Mucosa of rectum (tissue), 2 donors: ENCODE data around the gene SIM1.

Experiments used
- H3K27ac ChIP-seq, 2 donors: one replicate each; pipeline ENCODE4 v1.7.0; 2013; ENCODE audit warnings: inconsistent platforms in 2 of 2, low read depth in 2 of 2, low read length in 2 of 2
- H3K27me3 ChIP-seq, 2 donors: one replicate each; pipeline ENCODE4 v1.7.0; 2013; ENCODE audit warnings: low read length in 2 of 2; ENCODE audit not compliant: control insufficient read depth in 2 of 2, insufficient read depth in 2 of 2
- H3K36me3 ChIP-seq, 2 donors: one replicate each; pipeline ENCODE4 v1.7.0; 2013; ENCODE audit warnings: low read length in 2 of 2; ENCODE audit not compliant: control insufficient read depth in 2 of 2, insufficient read depth in 2 of 2
- H3K4me1 ChIP-seq, 2 donors: one replicate each; pipeline ENCODE4 v1.7.0; 2013; ENCODE audit warnings: low read length in 2 of 2, mild to moderate bottlenecking in 1 of 2; ENCODE audit not compliant: control insufficient read depth in 2 of 2, insufficient read depth in 2 of 2
- H3K4me3 ChIP-seq, 2 donors: one replicate each; pipeline ENCODE4 v1.7.0; 2013; ENCODE audit warnings: low read length in 2 of 2
- H3K9ac ChIP-seq, 2 donors: one replicate each; pipeline ENCODE4 v1.7.0; 2013; ENCODE audit warnings: low read length in 2 of 2, low read depth in 1 of 2, mild to moderate bottlenecking in 1 of 2
- H3K9me3 ChIP-seq, 2 donors: one replicate each; pipeline ENCODE4 v1.7.0; 2013; ENCODE audit warnings: low read length in 2 of 2; ENCODE audit not compliant: control insufficient read depth in 2 of 2
- donor health status: healthy.
- donor health status: Normal muscosa, but diverticular disease.

Gene SIM1

DNA sequence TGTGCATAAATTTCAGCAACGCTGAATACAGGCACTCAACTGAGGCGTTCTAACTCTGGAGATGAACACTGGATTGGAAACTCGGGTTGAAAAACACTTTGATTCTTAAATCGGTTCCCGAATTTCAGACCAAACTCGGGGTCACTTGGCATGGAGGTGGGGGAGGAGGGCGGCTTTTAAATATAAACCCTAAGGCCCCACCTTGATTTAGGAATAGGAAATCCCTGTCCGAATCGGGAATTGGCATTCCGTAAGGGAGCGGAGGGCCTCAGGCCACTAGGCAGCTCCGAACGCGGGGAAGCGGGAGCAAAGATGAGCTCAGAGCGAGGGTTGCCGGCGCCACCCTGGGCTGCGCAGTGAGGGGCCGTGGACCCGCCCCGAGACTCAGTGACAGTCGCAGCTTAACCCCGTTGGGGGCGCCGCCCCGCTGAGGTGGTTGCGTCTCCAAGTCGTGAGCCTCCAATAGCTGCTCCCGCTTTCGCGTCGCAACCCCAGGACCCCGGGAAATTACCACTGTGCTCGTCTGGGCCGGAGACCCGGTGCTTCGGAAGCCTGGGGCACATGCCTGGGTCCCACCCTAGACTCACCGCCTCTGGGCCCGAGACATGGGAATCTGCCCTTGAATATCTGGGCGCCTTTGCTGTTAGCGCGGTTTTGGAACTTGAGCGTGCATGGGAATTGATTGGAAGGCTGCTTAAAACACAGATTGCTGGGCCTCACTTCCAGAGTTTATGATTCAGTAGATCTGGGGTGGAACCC lies 4.6 kb upstream of the SIM1 start:
- peaks cover 0 to 4% of the 10 kb centered on the region in 2 donors for H3K4me1 ChIP-seq
- H3K27ac ChIP-seq = no peak overlapping the region
- no peaks in the 10 kb centered on the region for H3K9me3 ChIP-seq
- H3K27me3 ChIP-seq = peaks cover 64 to 67% of the 10 kb centered on the region in 2 donors
- no peak overlapping the region for H3K9ac ChIP-seq
- no peak overlapping the region for H3K4me3 ChIP-seq
- no peaks in the 10 kb centered on the region for H3K36me3 ChIP-seq

DNA sequence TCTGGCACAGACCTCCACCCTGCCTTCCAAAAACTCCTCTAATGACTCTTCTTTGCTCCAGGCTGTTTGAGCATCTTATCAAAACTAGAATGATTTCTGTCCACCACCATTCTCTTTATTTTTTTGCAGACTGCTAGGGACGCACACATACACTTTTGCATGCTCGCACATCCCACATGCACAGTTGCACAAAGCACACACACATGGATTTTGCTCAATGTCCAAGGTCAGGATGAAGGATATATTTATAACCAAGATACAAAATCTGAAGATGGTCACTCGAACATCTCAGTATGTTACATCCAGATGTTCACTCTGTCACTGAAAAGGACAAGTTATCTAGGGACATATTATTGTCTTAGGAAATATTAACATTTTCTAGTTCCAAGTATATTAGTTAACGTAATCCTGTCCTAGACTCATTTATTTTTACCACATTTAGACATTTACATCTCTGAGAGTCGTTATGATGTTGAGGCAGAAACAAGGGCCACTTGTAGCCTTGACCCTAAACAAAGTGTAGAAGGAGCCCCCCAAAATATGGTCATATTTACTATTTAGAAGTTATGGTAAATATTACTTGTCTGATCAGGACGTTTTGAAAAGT lies 3.4 kb upstream of the SIM1 start:
- Histone ChIP-seq H3K4me1 (peaks cover 0 to 4% of the 10 kb centered on the region in 2 donors), H3K27ac (no peak overlapping the region), H3K36me3 (no peaks in the 10 kb centered on the region), H3K4me3 (no peak overlapping the region), H3K9me3 (no peaks in the 10 kb centered on the region), H3K9ac (no peak overlapping the region), H3K27me3 (peaks cover 75 to 76% of the 10 kb centered on the region in 2 donors)

DNA sequence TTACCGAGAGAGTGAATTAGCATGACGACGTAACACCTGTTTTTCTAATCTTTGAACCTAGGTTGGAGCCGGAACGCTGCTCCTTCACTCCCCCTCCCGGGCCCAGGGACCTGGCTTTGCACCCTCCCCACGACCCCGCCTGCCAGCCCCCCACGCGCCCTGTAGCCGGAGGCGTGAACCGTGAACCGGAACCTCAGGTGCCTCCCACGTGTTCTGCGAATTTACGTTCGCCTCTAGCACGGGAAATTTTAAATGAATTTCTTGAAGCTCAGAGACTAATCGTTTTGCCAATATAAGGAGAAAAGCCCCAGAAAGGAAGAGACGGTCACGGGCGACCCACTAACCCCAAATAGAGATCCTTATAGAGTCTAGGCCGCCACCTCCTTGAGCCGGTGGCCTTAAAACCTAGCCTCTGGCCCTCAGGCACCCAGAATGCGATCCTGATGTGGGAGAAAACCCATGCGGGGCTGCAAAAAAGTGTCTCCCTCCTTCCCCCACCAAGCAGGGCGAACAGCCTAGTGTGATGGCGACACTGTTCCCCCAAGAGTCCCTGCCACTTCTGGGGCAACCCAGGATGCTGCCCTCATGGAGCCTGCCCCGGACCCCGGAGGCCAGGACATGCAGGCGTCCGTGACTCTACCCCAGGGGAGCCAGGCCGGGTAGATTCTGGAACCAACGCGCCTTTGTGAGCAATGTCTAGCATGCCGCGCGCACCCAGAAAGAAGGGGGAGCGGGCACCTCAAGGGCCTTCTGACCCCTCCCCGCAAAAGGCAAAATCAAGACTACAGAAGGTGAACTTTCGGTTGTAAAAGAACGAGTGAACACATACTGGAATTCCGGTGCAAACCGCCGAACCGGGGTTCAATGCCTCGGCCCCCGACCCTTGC lies 2.7 kb upstream of the SIM1 start:
- no peak overlapping the region for H3K4me3 ChIP-seq
- H3K9ac ChIP-seq = no peak overlapping the region
- H3K9me3 ChIP-seq = no peaks in the 10 kb centered on the region
- peaks cover 0 to 4% of the 10 kb centered on the region in 2 donors for H3K4me1 ChIP-seq
- H3K36me3 ChIP-seq = no peaks in the 10 kb centered on the region
- H3K27ac ChIP-seq = no peak overlapping the region
- H3K27me3 ChIP-seq = peaks cover 83 to 84% of the 10 kb centered on the region in 2 donors

DNA sequence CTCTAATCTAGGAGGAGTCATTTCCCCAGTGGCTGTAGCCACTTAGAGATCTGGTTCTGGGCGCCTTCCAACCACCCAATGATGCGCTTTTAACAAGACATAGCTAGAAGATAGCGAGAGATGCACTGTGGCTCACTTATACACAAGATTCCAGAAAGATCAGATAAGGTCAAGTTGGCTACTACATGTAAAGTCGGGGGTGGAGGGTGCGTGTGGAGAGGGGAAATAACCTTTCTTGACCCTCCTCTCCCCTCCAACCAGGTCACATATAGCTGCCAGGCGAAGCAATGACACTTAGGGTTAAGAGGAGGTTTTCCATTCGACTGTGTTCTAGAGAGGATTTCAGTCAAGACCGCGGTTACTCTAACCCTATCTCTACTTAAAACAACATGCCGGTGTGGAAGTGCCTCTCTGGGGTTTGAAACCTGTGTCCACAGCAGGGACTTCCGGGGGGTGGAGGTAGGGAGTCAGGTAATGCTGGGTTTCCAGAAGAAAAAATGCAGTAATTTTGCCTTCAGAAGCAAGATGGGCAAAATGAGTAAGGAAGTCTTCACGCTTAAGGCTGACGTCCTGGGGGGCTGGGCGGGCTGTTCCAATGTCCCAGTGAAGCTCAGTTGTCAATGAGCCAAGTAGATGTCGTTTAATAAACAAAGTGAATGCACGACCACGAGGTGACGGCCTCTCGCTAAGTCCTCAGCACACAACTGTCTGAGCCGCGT lies 1.8 kb upstream of the SIM1 start:
- H3K4me1 ChIP-seq = peaks cover 0 to 4% of the 10 kb centered on the region in 2 donors
- H3K4me3 ChIP-seq = no peak overlapping the region
- H3K36me3 ChIP-seq = no peaks in the 10 kb centered on the region
- H3K9ac ChIP-seq = no peak overlapping the region
- peaks cover 85 to 88% of the 10 kb centered on the region in 2 donors for H3K27me3 ChIP-seq
- no peak overlapping the region for H3K27ac ChIP-seq
- no peaks in the 10 kb centered on the region for H3K9me3 ChIP-seq

DNA sequence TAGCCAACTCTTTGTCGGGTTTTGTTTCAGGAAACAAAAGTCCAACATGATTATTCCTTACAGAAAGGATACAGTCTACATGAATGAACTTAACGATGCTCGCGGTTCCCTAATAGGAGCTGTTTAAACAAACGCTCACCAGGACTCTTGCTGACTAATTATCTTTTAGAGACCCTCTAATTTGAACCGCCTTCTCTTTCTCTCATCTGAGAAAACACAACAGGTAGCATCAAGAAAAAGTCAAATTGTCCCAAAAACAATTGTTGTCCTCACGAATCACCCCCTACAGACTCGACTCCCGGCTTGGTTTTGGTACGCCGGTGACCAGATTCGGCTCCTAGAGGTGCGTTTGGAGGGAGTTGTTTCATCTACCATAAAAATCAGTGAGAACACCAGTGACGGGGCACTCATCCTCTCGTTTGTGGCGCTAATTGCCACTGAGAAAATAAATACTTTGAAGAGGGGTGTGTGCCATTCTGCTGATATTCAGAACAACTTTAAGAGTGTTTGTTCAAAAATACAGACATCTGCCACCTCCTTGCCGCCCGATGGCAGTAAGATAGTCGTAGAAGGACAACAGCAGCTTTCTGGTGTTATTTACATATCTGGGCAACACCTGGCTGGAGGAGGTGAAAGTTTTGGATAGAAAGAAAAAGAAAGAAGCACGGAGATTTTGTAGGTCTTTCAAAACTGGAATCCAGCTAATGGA lies 1.1 kb upstream of the SIM1 start:
- Histone ChIP-seq H3K36me3 (no peaks in the 10 kb centered on the region), H3K9me3 (no peaks in the 10 kb centered on the region), H3K27me3 (peaks cover 86 to 92% of the 10 kb centered on the region in 2 donors), H3K27ac (no peak overlapping the region), H3K4me1 (peaks cover 0 to 4% of the 10 kb centered on the region in 2 donors), H3K4me3 (no peak overlapping the region), H3K9ac (no peak overlapping the region)

DNA sequence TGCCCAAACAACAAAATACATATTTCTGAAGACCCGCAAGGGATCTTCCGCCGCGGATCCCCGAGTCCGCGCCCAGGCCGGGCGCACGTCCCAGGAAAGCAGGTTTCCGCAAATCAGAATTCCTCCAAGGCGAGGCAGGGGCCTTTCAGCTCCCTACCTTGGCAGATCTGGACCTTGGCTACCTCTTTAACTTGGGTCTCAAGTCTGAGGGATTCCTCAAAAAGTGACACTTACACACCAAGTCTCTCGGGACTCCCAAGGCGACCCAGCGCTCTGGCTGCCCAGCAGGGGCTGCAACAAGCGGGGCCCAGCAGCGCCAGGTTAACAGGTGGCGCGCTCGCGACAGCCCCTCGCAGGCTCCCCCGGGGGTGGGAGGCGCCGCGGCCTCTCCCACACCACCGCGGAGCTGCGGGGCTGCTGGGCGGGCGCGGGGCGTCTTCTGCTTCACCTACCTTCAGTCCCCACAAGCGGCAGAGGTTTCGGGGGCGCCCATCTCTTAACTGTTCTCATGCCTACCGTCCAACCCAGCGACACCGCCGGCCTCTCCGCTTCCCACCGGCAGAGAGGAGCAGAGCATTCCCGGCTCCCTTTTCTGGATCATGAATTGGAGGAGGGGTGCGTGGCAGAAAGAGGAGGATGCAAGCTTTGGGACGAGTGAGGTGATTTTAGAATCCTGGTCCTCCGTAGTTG lies 414 bp downstream of the SIM1 start:
- Histone ChIP-seq H3K4me3 (peak overlapping the region in 1 of 2 donors; percentile 51), H3K27me3 (peaks cover 85 to 90% of the 10 kb centered on the region in 2 donors), H3K9me3 (no peaks in the 10 kb centered on the region), H3K4me1 (peaks cover 0 to 4% of the 10 kb centered on the region in 2 donors), H3K36me3 (no peaks in the 10 kb centered on the region), H3K27ac (no peak overlapping the region), H3K9ac (no peak overlapping the region)

DNA sequence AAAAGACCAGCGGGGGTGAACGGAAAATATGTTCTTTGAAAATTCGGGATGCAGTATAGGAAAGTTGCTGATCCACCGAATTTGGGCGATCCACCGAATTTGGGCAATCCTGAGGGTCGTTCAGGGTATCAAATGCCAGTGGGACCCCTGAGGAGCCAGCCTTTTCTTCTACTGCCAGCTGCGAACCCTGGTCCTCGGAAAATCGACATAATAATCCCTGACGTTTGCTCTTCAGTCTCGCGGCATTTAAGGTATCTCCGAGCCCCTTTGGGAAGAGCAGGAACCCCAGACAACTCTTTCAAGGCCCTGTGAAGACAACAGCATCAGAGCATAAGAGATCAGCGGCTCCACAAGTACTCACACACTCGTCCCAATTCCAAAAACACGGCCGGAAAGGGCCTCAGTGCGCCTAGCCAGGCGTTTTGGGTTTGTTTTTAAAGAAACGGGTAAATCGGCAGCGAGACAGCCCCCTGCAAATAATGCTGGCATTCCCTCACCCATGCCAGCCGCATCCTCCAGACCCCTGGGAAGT lies 1.0 kb downstream of the SIM1 start:
- Histone ChIP-seq H3K27ac (no peak overlapping the region), H3K36me3 (no peaks in the 10 kb centered on the region), H3K4me1 (peaks cover 0 to 4% of the 10 kb centered on the region in 2 donors), H3K9me3 (no peaks in the 10 kb centered on the region), H3K9ac (no peak overlapping the region), H3K4me3 (no peak overlapping the region), H3K27me3 (peaks cover 87 to 90% of the 10 kb centered on the region in 2 donors)

- Histone ChIP-seq H3K9me3 (no peaks in the 10 kb centered on the region), H3K9ac (no peak overlapping the region), H3K4me3 (no peak overlapping the region), H3K27me3 (peaks cover 89 to 93% of the 10 kb centered on the region in 2 donors), H3K4me1 (peaks cover 4% of the 10 kb centered on the region in 2 donors), H3K27ac (no peak overlapping the region), H3K36me3 (no peaks in the 10 kb centered on the region)
Observed at GRCh38 chr6:100462706-100463629, 1.8 kb downstream of the SIM1 start.
